ENCODE data around the gene ASPDH.
A peak's percentile ranks its signal among the peaks of the same experiment; 100 is the strongest.

ASPDH gene

GRCh38 chr19:50513746-50514345 lies at the start of gene ASPDH:
Gene ASPDH, minus strand, starts transcription at chr19:50513913. Its CDS starts 90 bp downstream, at chr19:50513823.
- no peak for DNase-seq (ENCODE audit: low read depth)

- no peak for DNase-seq (ENCODE audit: low read depth)
Observed at GRCh38 chr19:50562996-50563395, 49.3 kb upstream of the ASPDH start.

DNA sequence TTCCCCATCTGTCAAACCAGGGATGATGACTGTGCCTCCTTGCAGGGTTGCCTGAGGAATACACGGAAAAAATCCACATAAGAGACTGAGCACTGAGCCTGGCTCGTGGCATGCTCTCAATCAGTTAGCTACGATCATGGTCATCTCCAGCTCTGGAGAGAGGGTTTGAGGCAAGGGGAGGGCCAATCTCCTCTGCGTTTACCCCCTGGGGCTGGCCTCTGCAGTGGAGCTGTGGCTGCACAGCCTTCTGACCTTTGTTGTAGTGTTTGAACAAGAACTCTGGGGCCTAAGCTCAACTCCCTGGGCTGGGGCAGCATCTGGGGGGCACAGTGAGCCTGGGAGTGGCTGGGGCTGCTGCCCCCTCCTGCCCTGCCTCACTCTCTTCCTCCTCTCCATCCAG lies 48.6 kb upstream of the ASPDH start:
- no peak for DNase-seq (ENCODE audit: low read depth)

DNA sequence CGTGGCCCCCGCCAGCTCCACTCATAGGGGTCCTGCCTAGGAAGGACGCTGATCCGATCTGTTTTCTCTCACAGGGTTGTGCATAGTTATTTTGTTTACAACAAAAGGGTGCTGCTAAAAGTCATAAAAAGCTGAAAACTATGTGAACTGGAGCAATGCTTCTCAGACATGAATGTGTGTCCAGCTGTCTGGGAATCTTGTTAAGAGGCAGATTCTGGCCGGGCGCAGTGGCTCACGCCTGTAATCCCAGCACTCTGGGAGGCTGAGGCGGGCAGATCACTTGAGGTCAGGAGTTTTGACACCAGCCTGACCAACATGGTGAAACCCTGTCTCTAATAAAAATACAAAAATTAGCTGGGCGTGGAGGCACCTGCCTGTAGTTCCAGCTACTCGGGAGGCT lies 45.9 kb upstream of the ASPDH start:
- no peak for DNase-seq (ENCODE audit: low read depth)

DNA sequence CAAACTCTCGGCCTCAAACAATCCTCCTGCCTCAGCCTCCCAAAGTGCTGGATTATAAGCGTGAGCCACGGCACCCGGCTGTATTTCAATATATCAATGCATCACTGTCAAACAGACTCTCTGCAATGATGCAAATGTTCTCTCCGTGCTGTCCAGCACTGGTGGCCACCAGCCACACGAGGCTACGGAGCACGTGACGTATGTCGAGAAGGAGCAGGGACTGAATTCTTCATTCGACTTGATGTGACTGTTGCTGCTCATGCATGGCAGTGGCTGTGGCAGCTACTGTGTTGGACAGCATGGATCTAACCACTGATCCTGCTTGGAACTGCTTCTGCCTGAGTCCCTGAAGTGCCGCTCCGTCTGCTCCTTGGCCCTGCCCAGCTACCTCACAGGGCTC lies 44.7 kb upstream of the ASPDH start:
- no peak for DNase-seq (ENCODE audit: low read depth)

DNA sequence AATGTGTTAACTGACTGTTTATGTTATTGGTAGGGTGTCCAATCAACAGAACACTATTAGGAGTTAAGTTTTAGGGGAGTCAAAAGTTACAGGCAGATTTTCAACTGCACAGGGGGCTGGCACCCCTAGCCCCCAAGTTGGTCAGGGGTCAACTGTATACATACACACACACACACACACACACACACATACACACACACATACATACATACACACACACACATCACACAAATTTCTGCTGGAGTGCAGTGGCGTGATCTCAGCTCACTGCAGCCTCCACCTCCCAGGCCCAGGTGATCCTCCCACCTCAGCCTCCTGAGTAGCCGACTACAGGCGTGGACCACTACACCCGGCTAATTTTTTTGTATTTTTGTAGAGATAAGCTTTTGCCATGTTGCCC lies 44.3 kb upstream of the ASPDH start:
- no peak for DNase-seq (ENCODE audit: low read depth)

DNA sequence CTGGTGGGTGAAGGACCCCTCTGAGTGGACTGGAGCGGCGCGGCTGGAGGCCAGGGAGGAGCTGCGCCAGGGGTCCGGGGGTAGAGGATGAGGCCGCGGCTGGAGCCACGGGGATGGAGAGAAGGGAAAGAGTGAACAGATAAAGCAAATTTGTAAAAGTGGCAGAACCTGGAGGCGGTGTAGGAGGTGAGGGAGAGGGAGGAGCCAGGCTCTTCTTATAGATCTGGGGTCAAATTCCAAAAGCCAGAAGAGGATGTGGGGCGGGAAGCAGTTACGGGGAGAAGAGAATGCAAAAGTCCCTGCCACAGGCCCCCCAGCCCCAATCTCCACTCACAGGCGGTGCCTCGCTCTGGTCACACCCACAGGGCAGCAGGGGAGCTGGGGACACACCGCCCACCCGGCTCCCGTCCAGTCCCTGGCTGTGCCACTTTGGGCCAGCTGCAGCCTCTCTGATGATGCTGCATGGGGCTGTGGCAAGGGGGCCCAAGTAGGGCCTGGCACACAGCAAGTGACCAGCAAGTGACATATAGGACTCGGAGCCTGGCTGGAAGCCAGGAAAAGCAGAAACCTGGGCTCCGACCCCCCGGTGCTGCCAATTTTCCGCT lies 43.4 kb upstream of the ASPDH start:
- DNase-seq (ENCODE audit: low read depth): no peak

DNA sequence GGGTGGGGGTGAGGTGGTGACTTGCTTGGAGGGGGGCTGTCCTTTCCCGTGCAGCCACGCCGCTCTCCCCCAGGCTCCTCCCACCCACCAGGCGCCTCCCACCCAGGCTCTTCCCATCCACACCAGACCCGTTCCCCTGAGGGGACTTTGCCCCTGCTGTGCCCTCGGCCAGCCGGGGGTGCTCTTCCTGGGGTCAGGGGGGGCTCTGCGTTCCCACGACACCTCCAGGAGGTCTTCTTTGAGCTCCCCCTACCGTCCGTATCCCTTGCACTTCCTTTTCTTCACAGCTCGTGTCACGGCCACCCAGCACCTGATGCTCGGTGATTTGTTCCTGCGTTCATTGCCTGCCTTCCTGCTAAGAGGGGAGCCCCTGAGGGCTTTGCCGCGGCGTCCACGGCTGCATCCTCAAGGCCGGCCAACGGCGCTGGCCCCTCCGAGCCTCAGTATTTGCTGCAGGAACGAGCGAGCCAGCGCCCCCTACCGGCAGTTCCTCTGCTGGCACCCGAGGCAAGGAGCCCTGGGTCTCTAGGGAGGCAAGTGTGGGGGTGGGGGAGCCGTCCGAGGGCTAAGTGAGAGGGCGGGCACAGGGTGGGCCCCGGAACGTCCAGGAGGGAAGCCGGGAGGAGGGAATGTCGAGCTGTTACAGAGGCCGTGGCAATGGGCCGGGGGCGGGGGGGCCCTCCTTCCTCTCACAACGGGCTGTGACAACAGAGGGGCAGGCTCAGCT lies 42.7 kb upstream of the ASPDH start:
- peak; percentile 64 for DNase-seq (ENCODE audit: low read depth)

- DNase-seq (ENCODE audit: low read depth): no peak
Observed at GRCh38 chr19:50555450-50556281, 42.0 kb upstream of the ASPDH start.

DNA sequence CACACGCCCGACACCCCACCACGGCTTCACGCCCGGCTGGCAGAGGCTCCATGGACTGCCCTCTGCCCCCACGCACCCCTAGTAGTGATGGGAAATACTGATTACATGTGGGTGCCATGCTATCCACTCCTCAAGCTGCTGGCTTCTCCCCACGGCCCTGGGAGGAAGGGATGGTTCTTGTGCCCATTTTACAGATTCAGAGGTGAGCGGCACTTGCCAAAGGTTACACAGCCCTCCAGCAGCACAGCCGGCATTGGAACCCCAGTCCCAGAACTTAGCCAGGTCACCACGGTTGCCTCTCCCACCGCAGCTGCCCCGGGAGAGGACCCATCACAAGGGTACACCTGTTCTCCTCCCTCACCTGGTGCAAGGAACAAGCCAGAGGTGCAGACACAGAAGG lies 41.3 kb upstream of the ASPDH start:
- DNase-seq (ENCODE audit: low read depth): no peak

DNA sequence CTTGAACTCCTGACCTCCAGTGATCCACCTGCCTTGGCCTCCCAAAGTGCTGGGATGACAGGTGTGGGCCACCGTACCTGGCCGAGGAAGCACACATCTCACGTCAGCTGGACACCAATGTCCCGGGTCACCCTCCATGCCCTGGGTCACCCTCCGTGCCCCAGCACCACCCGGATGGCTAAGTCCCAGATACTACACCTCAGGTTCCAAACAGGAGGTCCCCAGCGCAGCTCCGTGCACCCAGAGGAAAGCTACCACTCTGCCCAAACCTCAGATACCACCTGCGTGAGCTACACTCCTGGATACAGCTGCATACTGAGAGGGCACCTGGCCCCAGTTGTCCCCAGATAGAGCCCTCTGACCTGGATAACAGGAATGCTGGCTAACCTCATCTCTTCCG lies 40.5 kb upstream of the ASPDH start:
- no peak for DNase-seq (ENCODE audit: low read depth)

GRCh38 chr19:50553134-50553703 lies 39.5 kb upstream of the ASPDH start:
- no peak for DNase-seq (ENCODE audit: low read depth)

- DNase-seq (ENCODE audit: low read depth): no peak
Observed at GRCh38 chr19:50552540-50552939, 38.8 kb upstream of the ASPDH start.

- no peak for DNase-seq (ENCODE audit: low read depth)
Observed at GRCh38 chr19:50551715-50552187, 38.0 kb upstream of the ASPDH start.

- DNase-seq (ENCODE audit: low read depth): no peak
Observed at GRCh38 chr19:50551034-50551714, 37.5 kb upstream of the ASPDH start.

DNA sequence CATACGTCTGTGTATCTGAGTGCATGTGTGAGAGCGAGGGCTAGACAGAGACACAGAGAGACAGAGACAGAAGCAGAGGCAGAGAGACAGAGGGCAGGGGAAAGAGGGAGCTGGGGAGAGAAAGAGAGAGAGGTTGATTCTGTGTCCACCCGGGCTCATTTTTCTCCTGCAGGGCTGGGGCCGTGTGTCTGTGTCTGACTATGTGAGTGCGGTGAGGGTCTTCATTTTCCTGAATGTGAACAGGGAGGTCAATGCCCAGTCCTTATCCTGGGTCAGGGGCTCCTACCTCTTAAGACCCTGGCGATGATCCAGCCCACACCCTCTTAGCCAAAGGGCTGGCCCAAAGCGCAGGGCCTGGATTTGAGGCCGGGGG lies 36.9 kb upstream of the ASPDH start:
- DNase-seq (ENCODE audit: low read depth): no peak

DNA sequence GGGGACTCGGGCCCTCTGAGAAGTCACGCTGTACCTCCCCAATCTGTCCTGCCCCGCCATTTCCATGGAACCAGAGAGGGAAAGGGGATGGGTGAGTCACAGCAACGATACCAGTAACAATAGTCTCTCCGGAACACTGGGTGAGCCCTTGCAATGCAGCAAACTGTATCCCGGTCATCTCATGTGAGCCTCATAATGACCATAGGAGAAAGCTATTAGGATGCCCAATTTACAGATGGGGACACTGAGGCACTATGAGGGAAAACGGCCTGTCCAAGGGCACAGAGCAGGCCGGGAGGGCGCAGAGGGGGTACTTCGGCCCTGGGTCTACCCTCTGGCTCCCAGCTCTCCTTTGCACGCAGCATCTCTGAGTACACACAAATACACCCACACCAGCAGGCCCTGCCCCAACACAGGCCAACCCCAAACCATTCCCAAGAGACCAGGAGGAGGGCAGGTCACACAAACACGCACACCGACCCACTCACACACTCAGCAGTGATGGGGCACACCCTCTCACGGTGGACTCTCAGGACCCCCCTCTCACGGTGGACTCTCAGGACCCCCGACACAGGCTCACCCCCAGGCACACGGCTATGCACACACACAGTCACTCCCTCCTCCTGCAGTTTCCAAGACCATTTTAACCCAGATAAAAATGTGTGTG lies 36.3 kb upstream of the ASPDH start:
- DNase-seq (ENCODE audit: low read depth): no peak

- no peak for DNase-seq (ENCODE audit: low read depth)
Observed at GRCh38 chr19:50549059-50549926, 35.6 kb upstream of the ASPDH start.

DNA sequence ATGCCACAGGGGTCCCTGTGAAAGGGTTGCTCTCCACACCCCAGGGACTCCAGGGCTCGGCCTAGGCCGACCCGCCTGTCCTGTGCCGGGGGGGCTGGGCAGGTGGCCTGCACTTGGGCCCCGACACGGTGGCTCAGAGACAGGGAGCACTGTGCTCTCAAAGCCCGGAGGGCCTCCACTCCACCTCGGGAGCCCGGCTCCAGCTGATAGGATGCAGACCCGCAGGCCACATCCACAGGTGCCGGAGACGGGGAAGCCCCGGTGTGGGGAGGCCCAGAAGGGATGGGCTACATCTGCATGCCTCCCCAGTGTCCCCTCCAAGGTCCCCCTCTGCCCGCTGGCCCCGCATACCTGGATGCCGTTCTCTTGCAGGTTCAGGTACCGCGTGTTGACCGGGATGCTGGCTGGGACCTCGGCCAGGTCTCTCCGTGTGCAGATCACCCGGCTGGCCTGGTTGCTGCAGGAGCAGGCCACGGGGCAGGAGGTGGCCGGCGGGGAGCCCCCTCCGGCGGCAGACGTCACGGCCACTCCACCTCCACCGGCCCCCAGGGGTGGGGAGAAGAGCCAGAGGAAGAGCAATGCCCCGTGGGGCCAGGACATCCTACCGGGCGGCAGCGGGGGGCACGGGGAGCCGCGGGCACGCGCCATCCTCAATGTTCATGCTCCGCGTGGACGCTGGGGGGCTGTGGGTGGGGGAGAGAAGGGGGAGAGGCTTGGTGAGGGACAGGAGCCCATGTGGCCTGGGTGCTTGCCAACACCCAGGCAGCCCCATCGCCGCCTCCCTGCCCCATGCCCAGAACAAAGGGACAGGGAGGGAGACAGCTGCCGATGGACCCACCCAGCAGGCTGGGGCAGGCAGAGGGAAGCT lies 34.7 kb upstream of the ASPDH start:
- no peak for DNase-seq (ENCODE audit: low read depth)

Measured in stimulated activated CD8-positive, alpha-beta memory T cell treated with anti-CD3 and anti-CD28 coated beads, Interleukin-7, amount 100 ng/mL, for 24 hours (primary cell).